ENCODE measurements around the gene INSYN2B. TPM values are rescaled to one million over a fixed set of nuclear protein-coding genes. Genes with fewer than 3 reads are reported as not detected.

The INSYN2B gene
- total and polyA plus RNA-seq, 2 experiments from 2014 or later, result 10.1 to 43.2 TPM

GRCh38 chr5:169973056-169973455, 7.2 kb downstream of the INSYN2B start:
- Histone ChIP-seq H3K4me1 (ENCODE audit: insufficient read depth) (peaks cover 57% of the 10 kb centered on the region), H3K4me2 (ENCODE audit: unreplicated experiment) (no peak overlapping the region), H4K20me1 (ENCODE audit: insufficient read depth) (no peaks in the 10 kb centered on the region), H3K27ac (peak overlapping the region; percentile 91; the same call in 1 of the 2 replicates), H3K9me2 (ENCODE audit: insufficient read depth) (no peaks in the 10 kb centered on the region), H2AFZ (no peak overlapping the region), H3K79me2 (ENCODE audit: insufficient read depth) (peaks cover 88% of the 10 kb centered on the region), H3K9me3 (ENCODE audit: low read depth) (no peaks in the 10 kb centered on the region), H3K9ac (no peak overlapping the region), H3F3A (ENCODE audit: insufficient read depth) (peaks cover 56% of the 10 kb centered on the region), H3K4me3 (no peak overlapping the region), H3K36me3 (ENCODE audit: low read depth) (no peaks in the 10 kb centered on the region), H3K27me3 (replicated peaks; ENCODE audit: insufficient read depth) (no peaks in the 10 kb centered on the region)
- WGBS, 2 experiments (ENCODE audit: low coverage in 1 of 2, low lambda C conversion rate in 2 of 2, missing lambda C conversion rate in 2 of 2), result 81 to 90% methylated on average over 3 of the region's 3 CpGs
- DNase-seq, result no peak
- TF ChIP-seq EZH2 (IDR thresholded peaks at IDR 0.05; ENCODE audit: insufficient read depth, poor library complexity, severe bottlenecking) (no peak), EZH2phosphoT487 (IDR thresholded peaks at IDR 0.05; ENCODE audit: insufficient read depth, low read depth) (no peak)
- in situ Hi-C loops (cut with MboI), result no loop called here

GRCh38 chr5:169971780-169972179, 8.5 kb downstream of the INSYN2B start:
- Histone ChIP-seq H4K20me1 (ENCODE audit: insufficient read depth) (no peaks in the 10 kb centered on the region), H3K4me1 (ENCODE audit: insufficient read depth) (peaks cover 47% of the 10 kb centered on the region), H3K27ac (peak overlapping the region; percentile 91), H3K36me3 (ENCODE audit: low read depth) (no peaks in the 10 kb centered on the region), H3K9ac (peak overlapping the region; percentile 69), H3K4me2 (ENCODE audit: unreplicated experiment) (peak overlapping the region; percentile 56), H3K79me2 (ENCODE audit: insufficient read depth) (peaks cover 94% of the 10 kb centered on the region), H3K4me3 (peak overlapping the region; percentile 32; the same call in 1 of the 2 replicates), H3K27me3 (replicated peaks; ENCODE audit: insufficient read depth) (no peaks in the 10 kb centered on the region), H3K9me3 (ENCODE audit: low read depth) (no peaks in the 10 kb centered on the region), H3K9me2 (ENCODE audit: insufficient read depth) (no peaks in the 10 kb centered on the region), H3F3A (ENCODE audit: insufficient read depth) (peaks cover 45% of the 10 kb centered on the region), H2AFZ (no peak overlapping the region)
- WGBS, 2 experiments (ENCODE audit: low coverage in 1 of 2, low lambda C conversion rate in 2 of 2, missing lambda C conversion rate in 2 of 2), result 96 to 100% methylated on average over 1 of the region's 1 CpG
- TF ChIP-seq EZH2phosphoT487 (IDR thresholded peaks at IDR 0.05; ENCODE audit: insufficient read depth, low read depth) (no peak), EZH2 (IDR thresholded peaks at IDR 0.05; ENCODE audit: insufficient read depth, poor library complexity, severe bottlenecking) (no peak)
- in situ Hi-C loops (cut with MboI), result no loop called here
- DNase-seq, result peak; percentile 18

DNA sequence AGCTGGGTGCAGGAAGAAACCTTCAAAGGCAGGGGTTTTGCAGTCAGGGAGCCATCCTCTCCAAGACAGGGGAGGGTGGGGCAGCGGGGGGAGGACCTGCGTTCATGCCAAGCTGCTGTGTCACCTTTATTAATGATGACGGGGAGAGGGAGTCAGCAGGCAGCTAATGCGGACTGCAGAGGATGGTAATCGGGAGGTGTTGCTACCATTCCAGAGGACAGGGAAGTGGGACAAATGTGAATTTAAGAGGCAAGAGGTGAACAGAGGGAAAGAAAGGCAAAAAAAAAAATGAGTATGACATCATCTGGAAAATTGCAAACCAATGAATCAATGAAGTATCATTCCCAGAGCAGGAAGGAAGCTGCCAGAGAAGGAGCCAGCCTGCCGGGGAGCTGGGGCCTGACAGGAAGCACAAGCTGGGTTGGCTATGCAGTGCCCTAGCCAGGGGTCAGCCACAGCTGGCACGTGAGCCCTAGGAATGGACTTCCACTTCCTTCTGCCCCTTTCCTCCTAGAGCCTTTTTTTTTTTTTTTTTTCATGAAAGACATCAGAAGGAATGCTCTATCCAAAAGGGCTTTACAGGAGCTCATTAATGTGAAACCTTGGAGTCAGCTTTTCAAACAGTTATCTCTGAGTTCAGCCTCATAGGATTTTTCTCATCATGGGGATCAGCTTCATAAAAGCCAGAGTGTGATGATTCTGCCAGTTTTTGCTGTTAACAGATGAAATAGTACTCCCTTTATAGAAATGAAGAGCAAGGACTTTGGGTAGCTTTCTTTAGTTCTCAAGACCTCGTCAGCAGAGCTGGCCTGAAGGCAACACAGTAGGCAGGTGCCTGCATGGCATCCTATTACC, 9.2 kb downstream of the INSYN2B start:
- peak overlapping the region; percentile 69 for H3K9ac ChIP-seq
- peaks cover 94% of the 10 kb centered on the region for H3K79me2 ChIP-seq (ENCODE audit: insufficient read depth)
- DNase-seq, result peak; percentile 92
- WGBS, 2 experiments (ENCODE audit: low coverage in 1 of 2, low lambda C conversion rate in 2 of 2, missing lambda C conversion rate in 2 of 2), result 11 to 12% methylated on average over 7 to 8 of the region's 8 CpGs
- peak overlapping the region; percentile 56 for H3K4me2 ChIP-seq (ENCODE audit: unreplicated experiment)
- no peaks in the 10 kb centered on the region for H4K20me1 ChIP-seq (ENCODE audit: insufficient read depth)
- H3K9me2 ChIP-seq (ENCODE audit: insufficient read depth), result no peaks in the 10 kb centered on the region
- no peaks in the 10 kb centered on the region for H3K36me3 ChIP-seq (ENCODE audit: low read depth)
- TF ChIP-seq EZH2phosphoT487 (IDR thresholded peaks at IDR 0.05; ENCODE audit: insufficient read depth, low read depth), result no peak
- no peak for TF ChIP-seq EZH2 (IDR thresholded peaks at IDR 0.05; ENCODE audit: insufficient read depth, poor library complexity, severe bottlenecking)
- H3F3A ChIP-seq (ENCODE audit: insufficient read depth), result peaks cover 39% of the 10 kb centered on the region
- in situ Hi-C loops (cut with MboI), result no loop called here
- H3K4me3 ChIP-seq, result peak overlapping the region; percentile 32
- H3K27me3 ChIP-seq (replicated peaks; ENCODE audit: insufficient read depth), result no peaks in the 10 kb centered on the region
- peak overlapping the region; percentile 91 for H3K27ac ChIP-seq
- peaks cover 41% of the 10 kb centered on the region for H3K4me1 ChIP-seq (ENCODE audit: insufficient read depth)
- H3K9me3 ChIP-seq (ENCODE audit: low read depth), result no peaks in the 10 kb centered on the region
- H2AFZ ChIP-seq, result no peak overlapping the region

GRCh38 chr5:169970339-169970738, 10.0 kb downstream of the INSYN2B start:
- Histone ChIP-seq H3K27ac (peak overlapping the region; percentile 91), H3K4me2 (ENCODE audit: unreplicated experiment) (peak overlapping the region; percentile 56), H3K27me3 (replicated peaks; ENCODE audit: insufficient read depth) (no peaks in the 10 kb centered on the region), H3K36me3 (ENCODE audit: low read depth) (0 out of 2 replicates have a peak, but pooled peaks cover 3% of the 10 kb centered on the region), H3K4me1 (ENCODE audit: insufficient read depth) (peaks cover 34% of the 10 kb centered on the region), H4K20me1 (ENCODE audit: insufficient read depth) (no peaks in the 10 kb centered on the region), H3K9me3 (ENCODE audit: low read depth) (no peaks in the 10 kb centered on the region), H3K9ac (peak overlapping the region; percentile 69), H3F3A (ENCODE audit: insufficient read depth) (peaks cover 32% of the 10 kb centered on the region), H3K9me2 (ENCODE audit: insufficient read depth) (no peaks in the 10 kb centered on the region), H3K4me3 (peak overlapping the region; percentile 32), H2AFZ (no peak overlapping the region), H3K79me2 (ENCODE audit: insufficient read depth) (peaks cover 94% of the 10 kb centered on the region)
- no peak for TF ChIP-seq EZH2phosphoT487 (IDR thresholded peaks at IDR 0.05; ENCODE audit: insufficient read depth, low read depth)
- no peak for TF ChIP-seq EZH2 (IDR thresholded peaks at IDR 0.05; ENCODE audit: insufficient read depth, poor library complexity, severe bottlenecking)
- in situ Hi-C loops (cut with MboI), result no loop called here
- DNase-seq, result peak; percentile 15

All from GM23248 (cell line).